T-helper 1 cell treated with Interleukin-12 subunit alpha and Interleukin-12 subunit beta and Interleukin-4 antibody, amounts not matched to agents 30 ng/mL and 1 ng/mL, for 36 hours (primary cell): ENCODE results near the gene UHMK1. TPM values are rescaled to one million over a fixed set of nuclear protein-coding genes. Genes with fewer than 3 reads are reported as not detected.
"Not testable (repeated sequence)": the region's sequence is repeated elsewhere in the genome, so short reads cannot be mapped to it uniquely, and the experiment has no call there.

Experiments
- intact Hi-C: fragments of 100-400 bp; cut with micrococcal nuclease; formaldehyde crosslinking; loops from one replicate; pipeline ENCODE4 v1.15.1; 2024
- total RNA-seq: library from RNA; stranded (reverse); gene quantifications from 2 replicates; pipeline ENCODE4 v1.2.3, GENCODE V29; 2022

The UHMK1 gene, protein sequence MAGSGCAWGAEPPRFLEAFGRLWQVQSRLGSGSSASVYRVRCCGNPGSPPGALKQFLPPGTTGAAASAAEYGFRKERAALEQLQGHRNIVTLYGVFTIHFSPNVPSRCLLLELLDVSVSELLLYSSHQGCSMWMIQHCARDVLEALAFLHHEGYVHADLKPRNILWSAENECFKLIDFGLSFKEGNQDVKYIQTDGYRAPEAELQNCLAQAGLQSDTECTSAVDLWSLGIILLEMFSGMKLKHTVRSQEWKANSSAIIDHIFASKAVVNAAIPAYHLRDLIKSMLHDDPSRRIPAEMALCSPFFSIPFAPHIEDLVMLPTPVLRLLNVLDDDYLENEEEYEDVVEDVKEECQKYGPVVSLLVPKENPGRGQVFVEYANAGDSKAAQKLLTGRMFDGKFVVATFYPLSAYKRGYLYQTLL
- total RNA-seq = 70.4 and 71.9 TPM in 2 replicates

DNA sequence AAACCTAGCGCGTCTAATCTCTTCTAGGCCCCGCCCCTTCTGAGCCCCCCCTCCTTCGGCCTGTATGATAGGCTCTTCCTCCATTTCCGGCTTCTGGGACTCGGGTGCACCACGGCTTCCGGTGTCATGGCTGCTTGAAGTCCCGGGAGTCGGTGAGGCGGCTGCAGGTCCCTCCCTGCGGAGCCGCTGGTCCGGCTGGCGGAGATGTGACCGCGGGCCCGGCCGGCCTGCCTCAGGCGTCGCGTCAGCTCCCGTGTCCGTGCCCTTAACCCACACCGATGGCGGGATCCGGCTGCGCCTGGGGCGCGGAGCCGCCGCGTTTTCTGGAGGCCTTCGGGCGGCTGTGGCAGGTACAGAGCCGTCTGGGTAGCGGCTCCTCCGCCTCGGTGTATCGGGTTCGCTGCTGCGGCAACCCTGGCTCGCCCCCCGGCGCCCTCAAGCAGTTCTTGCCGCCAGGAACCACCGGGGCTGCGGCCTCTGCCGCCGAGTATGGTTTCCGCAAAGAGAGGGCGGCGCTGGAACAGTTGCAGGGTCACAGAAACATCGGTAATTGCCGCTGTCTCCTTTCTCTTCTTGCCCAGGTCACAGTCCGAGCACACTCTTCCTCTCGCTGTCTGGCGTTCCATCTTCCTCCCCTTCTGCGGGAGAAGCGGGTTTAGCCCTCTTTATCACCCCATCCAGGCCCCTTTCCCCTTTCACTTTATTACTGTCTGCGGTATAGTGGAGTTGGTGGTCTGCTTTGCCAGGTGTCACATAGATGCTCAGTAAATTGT, at the start of gene UHMK1:
TSS of gene UHMK1 (plus strand) at position 96 of the 773 bp plus-strand sequence. CDS start at position 279, 183 bp downstream.
- intact Hi-C loops = loop anchor here (1.0 to 10.0 kb wide), 6 partner anchors 63 to 823 kb away; partner anchors contain the start of genes ATF6, NUF2 and UAP1

DNA sequence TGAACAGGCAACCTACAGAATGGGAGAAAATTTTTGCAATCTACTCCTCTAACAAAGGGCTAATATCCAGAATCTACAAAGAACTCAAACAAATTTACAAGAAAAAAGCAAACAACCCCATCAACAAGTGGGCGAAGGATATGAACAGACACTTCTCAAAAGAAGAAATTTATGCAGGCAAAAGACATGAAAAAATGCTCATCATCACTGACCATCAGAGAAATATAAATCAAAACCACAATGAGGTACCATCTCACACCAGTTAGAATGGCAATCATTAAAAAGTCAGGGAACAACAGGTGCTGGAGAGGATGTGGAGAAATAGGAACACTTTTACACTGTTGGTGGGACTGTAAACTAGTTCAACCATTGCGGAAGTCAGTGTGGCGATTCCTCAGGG, 43.3 kb upstream of the UHMK1 start:
- intact Hi-C loops = not testable (repeated sequence)

DNA sequence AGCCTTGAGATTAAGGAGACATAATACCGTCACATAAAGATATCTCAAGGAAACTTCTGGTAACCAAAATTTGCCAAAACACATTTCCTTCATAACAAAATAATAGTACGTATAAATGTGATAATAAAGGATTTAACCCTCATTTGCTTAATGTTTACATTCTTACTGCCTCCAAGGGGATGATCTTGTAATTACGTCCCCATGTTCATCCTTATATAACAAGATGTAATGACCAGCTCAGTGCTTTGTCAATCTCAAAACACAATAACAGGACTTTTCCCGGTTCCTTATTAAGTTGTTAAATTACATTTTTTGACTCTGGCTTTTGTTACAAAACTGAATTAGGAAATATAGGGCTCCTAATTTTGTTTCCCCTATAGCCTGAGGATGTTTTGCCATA, 41.3 kb upstream of the UHMK1 start:
- intact Hi-C loops = no loop called here

DNA sequence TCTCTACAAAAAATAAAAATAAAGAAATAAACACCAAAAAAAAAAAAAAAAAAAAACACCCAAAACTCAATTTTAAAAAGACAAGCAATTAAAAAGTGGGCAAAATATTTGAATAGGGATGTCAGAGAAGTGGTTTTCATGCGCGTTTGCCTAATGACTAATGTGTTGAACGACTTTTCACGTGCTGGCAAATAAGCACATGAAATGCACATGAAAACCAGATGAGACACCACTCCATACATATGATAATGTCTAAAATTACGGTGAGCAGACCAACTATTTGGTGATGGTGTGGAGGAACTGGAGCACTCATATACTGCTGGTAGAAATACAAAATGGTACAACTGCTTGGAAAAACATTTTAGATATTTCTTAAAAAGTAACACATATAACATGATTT, 39.4 kb upstream of the UHMK1 start:
- intact Hi-C loops = no loop called here

DNA sequence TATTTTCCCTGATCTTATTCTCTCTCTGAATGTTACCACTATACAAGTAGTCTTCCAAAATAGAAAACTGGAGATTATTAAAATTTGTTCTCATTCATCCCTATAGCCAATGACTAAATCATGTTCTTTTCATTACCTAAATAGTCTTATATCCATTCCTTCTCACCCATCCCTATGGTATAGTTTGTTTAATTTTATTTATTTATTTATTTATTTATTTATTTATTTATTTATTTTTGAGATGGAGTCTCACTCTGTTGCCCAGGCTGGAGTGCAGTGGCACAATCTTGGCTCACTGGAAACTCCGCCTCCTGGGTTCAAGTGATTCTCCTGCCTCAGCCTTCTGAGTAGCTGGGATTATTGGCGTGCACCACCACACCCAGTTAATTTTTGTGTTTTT, 35.2 kb upstream of the UHMK1 start:
- intact Hi-C loops = not testable (repeated sequence)

DNA sequence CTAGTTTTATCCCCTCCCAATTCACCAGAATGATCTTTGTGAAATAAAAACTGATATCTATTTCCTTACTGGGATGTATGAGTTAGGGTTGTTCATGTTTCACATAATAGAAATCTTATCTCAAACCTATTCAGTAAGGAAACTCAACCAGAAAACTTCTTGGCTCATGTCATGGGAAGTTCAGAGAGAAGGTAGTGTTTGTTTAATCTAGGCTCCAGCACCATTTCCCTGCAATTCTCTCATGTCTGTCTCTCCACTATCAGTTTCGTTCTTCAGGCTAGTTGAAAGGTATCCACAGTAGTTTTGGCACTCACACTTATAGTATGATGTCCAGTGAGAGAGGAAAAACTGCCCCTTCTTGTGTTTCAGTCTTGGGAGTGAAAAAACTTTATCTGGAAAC, 34.6 kb upstream of the UHMK1 start:
- intact Hi-C loops = no loop called here

DNA sequence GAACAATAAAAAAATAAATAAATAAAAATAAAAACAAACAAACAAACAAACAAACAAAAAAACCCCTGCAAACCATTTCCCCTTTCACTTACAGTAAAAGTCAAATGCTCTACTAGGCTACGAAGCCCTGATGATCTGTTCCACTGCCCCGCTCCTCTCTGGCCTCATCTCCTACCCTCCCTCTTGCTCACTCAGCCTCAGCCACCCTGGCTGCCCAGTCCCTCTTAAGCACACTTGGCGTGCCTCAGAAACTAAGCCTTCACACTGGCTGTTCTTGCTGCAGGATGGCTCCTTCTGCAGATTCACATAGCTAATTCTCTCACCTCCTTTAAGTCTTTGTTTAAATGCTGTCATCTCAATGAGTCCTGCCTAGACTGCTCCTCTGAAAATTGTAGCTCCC, 30.8 kb upstream of the UHMK1 start:
- intact Hi-C loops = no loop called here

DNA sequence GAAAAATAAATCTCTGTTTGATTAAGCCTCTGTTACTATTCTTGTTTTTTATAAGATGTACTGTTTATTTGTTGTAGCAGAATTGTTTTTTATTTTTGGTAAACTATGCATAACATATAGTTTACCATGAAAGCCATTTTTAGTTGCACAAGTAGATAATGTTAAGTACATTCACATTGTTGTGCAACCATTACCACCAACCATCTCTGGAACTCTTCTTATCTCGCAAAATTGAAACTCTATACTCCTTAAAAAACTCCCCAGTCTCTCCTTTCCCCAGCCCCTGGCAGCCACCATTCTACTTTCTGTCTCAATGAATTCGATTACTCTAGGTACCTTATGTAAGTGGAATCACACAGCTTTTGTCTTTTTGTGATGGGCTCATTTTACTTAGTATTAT, 27.4 kb upstream of the UHMK1 start:
- intact Hi-C loops = no loop called here

DNA sequence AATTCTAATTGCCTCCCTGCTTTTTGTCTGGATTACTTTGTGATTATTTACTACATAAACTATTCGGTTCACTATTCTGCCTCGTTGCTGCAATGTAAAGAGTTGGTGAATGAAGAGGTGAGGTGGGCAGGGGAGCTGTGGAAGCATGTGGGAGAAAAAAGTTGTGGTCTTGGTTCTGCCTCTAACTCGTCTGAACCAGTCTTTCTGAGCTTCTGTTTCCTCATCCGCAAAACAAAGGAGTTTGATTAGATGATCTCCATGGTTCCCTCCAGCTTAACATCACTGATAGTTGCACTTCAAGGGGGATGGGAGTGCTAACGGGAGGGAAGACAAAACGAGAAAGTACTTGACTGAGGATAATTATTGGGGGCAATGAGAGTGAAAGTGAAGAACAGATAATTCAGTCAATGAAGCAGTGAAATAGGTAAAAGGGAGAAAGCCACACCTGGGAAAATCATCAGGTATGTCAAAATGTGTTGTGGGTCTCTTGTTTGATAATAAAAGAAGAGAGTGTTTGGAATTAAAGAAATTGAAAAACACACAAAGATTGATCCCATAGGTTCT, 26.2 kb upstream of the UHMK1 start:
- intact Hi-C loops = no loop called here

DNA sequence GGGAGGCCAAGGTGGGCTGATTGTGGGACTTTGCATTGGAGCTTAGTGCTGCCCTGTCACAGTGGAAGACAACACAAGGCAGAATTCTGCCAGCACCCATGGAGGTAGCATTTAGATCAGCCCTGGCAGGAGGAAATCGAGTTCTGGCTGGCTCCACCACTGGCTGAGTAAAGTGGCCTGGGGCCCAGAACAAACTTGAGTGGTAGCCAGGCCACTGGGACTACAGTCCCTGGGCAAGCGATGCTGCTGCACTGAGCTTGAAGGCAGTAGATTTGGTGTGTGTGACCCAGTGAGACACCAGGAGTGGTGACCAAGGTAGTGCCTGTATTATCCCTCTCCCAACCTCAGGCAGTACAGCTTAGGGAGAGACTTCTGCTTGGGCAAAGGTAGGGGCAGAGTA, 22.5 kb upstream of the UHMK1 start:
- intact Hi-C loops = no loop called here

DNA sequence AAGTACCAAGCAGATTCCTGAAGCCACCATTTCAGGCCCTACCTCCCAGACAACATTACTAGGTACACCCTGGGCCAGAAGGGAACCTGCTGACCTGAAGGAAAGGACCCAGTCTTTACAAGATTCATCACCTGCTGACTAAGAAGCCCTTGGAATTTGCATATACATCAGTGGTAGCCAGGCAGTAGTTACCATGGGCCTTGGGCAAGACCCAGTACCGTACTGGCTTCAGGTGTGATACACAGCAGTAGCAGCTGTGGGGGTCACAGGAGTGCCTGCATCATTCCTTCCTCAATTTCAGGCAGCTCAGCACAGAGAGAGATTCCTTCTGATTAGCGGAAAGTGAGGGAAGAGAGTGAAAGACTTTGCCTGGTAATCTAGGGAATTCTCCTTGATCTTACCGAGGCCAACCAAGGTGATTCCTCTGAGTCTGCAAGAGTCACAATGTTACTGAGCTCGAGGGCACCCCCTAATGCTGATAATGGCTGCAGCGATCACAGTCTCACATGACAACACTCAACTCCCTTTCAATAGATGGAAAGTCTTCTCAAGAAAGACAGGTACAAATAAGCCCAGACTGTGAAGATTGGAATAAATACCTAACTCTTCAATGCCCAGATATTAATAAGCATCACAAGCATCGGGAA, 22.0 kb upstream of the UHMK1 start:
- intact Hi-C loops = no loop called here

DNA sequence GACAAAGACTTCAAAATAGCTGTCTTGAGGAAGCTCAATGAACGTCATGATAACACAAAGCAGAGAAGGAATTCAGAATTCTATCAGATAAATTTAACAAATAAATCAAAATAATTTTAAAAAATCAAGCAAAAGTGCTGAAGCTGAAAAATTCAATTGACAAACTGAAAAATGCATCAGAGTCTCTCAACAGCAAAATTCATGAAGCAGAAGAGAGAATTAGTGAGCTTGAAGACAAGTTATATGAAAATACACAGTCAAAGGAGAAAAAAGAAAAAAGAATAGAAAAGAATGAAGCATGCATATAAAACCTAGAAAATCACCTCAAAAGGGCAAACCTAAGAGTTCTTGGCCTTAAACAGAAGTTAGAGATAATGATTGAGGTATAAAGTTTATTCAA, 21.0 kb upstream of the UHMK1 start:
- intact Hi-C loops = no loop called here

DNA sequence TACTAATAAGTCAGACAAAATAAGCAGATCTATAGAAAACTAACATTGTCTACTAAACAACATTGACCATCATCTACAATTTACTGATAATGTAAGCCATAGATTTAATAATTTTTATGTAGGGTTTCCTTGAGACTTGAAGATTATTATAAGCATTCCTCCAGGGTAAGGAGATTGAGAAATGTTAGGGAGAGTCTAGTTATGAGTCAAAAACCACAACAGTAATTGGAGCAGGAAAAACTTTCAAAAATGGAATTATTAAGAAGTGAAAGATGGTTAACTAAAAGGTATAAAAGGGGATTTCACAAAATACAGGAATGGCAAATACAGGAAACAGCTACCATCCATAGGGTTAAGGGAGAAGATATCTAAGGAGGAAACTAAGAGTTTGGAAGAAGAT, 12.4 kb upstream of the UHMK1 start:
- intact Hi-C loops = no loop called here

DNA sequence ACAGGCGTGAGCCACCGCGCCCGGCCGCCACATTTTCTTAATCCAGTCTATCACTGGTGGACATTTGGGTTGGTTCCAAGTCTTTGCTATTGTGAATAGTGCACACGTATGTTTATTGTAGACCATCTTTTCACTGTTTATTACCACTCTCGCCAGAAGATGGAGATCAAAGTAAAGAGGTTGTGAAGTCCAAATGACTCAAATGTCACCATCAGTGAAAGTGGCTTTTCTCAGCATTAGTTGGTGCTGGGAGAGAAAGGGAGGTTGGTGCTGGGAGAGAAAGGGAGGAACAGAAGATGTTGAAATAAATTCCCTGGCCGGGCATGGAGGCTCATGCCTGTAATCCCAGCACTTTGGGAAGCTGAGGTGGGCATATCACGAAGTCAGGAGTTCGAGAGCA, 10.4 kb upstream of the UHMK1 start:
- intact Hi-C loops = no loop called here

DNA sequence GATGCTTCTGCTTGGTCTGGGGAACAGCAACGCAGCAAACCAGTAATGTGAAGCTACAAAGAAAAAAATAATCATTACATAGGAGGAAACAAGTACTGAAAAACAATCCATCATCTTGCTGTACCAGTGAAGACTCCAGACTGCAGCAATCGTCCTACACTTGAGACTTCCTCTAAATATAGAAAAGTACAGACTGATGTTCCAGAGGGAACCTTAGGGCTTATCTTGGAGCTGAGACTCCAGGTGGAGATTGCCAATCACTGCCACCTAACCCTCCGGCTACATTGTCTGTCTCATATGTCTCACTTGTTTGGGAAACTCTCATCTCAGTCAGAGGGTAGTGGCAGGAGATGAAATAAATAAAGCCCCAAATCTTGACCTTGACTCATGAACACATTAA, 9.4 kb upstream of the UHMK1 start:
- intact Hi-C loops = no loop called here

DNA sequence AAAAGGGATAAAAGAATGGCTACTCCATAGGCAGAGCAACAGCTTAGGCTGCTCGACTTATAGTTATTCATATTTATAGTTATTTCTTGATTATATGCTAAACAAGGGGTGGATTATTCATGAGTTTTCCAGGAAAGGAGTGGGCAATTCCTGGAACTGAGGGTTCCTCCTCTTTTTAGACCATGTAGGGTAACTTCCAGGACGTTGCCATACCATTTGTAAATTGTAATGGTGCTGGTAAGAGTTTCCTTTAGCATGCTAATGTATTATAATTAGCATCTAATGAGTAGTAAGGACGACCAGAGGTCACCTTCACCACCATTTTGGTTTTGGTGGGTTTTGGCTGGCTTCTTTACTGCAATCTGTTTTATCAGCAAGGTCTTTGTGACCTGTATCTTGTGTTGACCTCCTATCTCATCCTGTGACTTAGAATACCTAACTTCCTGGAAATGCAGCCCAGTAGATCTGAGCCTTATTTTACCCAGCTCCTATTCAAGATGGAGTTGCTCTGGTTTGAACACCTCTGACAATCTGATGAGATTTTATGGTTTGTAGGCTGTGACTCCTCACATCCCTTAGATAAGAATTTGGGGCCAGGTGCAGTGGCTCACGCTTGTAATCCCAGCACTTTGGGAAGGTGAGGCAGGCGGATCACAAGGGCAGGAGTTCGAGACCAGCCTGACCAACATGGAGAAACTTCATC, 1.9 kb upstream of the UHMK1 start:
- intact Hi-C loops = loop anchor here (5.0 to 10.0 kb wide), 3 partner anchors 132 to 728 kb away; partner anchors contain the start of gene ATF6

DNA sequence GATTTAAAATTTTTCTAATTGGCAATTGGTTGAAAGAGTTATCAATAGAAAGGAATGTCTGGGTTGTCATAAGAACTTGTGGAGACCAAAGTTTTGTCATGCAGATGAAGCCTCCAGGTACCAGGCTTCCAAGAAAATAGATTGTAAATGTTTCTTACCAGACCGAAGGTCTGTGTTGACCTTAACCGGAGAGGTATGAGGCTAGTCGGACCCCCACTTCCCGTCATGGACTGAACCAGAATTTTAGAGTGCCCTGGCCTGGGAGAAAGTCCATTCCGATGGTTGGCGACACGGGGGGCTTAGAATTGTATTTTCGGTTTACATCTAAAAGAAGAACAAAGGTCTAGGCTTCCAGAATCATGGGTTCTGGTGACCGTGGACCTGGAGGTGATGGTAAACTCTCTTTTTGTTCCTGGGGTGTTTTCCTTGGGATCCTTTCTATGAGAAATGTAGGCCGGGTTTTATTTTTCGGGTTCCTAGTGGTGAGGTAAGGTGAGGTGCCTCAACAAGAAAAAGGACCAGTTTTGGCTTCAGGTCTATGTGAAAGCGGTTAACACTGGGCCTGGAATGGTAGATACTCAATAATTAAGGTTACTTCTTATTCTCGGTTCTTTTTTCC, 405 bp upstream of the UHMK1 start:
- intact Hi-C loops = loop anchor here (1.0 to 10.0 kb wide), 5 partner anchors 64 to 824 kb away; partner anchors contain the start of genes ATF6, NUF2 and UAP1

DNA sequence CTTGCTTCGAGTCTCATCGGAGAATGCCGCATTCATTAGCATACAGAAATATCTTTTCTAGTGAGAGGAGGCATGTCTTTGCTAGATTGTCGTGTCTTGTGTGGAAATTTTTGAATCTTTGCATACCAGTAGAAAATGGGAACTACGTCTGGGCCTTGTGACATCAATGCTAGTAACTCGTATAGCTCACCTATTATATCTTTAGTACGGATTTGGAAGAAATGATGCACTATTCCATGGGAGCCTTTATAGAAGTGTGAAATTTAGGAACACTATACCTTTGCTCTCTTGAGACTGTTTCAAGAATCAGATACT, 835 bp downstream of the UHMK1 start:
- intact Hi-C loops = loop anchor here (1.0 to 10.0 kb wide), 4 partner anchors 129 to 731 kb away; partner anchors contain the start of gene ATF6

DNA sequence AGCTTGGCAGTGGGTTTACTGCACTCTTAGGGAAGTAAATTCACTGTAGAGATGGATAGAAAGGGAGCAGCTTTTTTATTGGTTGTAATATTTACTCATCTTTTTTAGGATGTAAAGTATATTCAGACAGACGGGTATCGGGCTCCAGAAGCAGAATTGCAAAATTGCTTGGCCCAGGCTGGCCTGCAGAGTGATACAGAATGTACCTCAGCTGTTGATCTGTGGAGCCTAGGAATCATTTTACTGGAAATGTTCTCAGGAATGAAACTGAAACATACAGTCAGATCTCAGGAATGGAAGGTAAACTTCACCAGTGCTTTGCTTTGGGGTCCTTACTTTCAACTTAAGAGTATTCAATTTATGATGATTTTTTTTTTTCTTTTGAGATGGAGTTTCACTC, 3.2 kb downstream of the UHMK1 start:
- intact Hi-C loops = no loop called here

DNA sequence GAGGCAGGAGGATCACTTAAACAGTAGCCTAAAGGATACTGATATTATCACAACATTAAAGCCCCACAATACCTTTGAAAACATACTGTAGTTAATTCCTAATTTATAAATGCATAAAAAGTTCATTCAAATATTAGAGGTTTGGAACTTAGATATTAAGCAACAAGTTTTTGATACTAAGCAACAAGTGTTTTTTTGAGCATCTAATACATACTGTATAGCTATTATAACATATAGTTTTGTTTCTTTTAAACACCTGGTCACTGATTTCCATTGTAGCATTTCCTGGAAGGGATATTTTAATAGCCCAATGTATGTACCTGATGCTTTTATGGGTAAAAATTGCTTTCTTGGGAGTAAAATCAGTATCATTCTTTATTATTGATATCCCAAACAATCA, 4.5 kb downstream of the UHMK1 start:
- intact Hi-C loops = no loop called here

DNA sequence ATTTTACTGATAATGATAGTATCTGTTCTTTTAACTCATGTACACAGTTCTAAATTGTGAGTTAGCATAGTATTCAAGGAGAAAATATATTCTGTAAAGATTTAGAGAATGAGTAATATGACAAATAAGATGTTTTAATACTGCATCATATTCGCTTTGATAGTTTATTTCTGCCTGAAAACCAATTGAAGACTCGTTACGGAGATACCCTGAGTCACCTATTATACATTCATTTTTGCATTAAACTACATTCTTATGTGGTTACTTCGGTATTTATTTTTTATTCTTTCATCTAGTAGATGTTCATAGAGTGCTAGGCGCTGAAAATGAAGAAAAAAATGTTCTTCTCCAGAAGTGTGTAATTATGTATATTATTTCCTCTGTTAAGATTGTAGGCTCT, 5.3 kb downstream of the UHMK1 start:
- intact Hi-C loops = no loop called here
